ENCODE measurements around the gene STK17B.

DNA sequence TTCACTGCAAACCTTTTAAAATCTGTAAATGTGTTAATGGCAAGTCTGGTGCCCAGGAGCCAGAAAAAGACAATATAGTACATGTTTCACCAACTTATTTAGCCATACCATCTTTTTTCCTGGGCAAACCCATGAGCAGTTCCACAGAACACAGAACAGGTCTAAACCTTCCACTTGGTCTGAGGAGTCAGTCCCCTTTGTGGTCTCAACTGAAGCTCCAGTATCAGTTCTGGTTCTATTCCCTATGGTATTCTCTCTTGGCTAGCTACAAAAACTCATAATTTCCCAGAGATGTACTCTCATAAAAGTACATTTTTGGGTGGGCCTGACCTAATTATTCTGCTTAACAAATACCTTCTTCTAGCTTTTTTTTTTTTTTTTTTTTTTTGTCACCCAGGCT is 31.2 kb downstream of the STK17B start:
- TF ChIP-seq, protein P1, sequence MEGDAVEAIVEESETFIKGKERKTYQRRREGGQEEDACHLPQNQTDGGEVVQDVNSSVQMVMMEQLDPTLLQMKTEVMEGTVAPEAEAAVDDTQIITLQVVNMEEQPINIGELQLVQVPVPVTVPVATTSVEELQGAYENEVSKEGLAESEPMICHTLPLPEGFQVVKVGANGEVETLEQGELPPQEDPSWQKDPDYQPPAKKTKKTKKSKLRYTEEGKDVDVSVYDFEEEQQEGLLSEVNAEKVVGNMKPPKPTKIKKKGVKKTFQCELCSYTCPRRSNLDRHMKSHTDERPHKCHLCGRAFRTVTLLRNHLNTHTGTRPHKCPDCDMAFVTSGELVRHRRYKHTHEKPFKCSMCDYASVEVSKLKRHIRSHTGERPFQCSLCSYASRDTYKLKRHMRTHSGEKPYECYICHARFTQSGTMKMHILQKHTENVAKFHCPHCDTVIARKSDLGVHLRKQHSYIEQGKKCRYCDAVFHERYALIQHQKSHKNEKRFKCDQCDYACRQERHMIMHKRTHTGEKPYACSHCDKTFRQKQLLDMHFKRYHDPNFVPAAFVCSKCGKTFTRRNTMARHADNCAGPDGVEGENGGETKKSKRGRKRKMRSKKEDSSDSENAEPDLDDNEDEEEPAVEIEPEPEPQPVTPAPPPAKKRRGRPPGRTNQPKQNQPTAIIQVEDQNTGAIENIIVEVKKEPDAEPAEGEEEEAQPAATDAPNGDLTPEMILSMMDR (tag by site-specific recombination; IDR thresholded peaks at IDR 0.05), result no peak
- TF ChIP-seq ZNF169 (tag by site-specific recombination; IDR thresholded peaks at IDR 0.05) (no peak), ZNF704 (tag by site-specific recombination; IDR thresholded peaks at IDR 0.05) (no peak), ZNF157 (tag by site-specific recombination; IDR thresholded peaks at IDR 0.05) (no peak), ZNF302 (tag by site-specific recombination; IDR thresholded peaks at IDR 0.05; ENCODE audit: low read depth) (no peak), ZNF670 (tag by site-specific recombination; IDR thresholded peaks at IDR 0.05; ENCODE audit: low read depth) (no peak), YY1 (tag by site-specific recombination; IDR thresholded peaks at IDR 0.05) (no peak), ZNF146 (tag by site-specific recombination; IDR thresholded peaks at IDR 0.05) (no peak)
- TF ChIP-seq, protein P2, sequence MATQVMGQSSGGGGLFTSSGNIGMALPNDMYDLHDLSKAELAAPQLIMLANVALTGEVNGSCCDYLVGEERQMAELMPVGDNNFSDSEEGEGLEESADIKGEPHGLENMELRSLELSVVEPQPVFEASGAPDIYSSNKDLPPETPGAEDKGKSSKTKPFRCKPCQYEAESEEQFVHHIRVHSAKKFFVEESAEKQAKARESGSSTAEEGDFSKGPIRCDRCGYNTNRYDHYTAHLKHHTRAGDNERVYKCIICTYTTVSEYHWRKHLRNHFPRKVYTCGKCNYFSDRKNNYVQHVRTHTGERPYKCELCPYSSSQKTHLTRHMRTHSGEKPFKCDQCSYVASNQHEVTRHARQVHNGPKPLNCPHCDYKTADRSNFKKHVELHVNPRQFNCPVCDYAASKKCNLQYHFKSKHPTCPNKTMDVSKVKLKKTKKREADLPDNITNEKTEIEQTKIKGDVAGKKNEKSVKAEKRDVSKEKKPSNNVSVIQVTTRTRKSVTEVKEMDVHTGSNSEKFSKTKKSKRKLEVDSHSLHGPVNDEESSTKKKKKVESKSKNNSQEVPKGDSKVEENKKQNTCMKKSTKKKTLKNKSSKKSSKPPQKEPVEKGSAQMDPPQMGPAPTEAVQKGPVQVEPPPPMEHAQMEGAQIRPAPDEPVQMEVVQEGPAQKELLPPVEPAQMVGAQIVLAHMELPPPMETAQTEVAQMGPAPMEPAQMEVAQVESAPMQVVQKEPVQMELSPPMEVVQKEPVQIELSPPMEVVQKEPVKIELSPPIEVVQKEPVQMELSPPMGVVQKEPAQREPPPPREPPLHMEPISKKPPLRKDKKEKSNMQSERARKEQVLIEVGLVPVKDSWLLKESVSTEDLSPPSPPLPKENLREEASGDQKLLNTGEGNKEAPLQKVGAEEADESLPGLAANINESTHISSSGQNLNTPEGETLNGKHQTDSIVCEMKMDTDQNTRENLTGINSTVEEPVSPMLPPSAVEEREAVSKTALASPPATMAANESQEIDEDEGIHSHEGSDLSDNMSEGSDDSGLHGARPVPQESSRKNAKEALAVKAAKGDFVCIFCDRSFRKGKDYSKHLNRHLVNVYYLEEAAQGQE (tag by site-specific recombination; IDR thresholded peaks at IDR 0.05), result no peak
